ENCODE measurements around the gene CHRM2. TPM values are rescaled to one million over a fixed set of nuclear protein-coding genes. Genes with fewer than 3 reads are reported as not detected.

CHRM2 gene
- total RNA-seq, 1 experiment from 2014 or later: not detected

DNA sequence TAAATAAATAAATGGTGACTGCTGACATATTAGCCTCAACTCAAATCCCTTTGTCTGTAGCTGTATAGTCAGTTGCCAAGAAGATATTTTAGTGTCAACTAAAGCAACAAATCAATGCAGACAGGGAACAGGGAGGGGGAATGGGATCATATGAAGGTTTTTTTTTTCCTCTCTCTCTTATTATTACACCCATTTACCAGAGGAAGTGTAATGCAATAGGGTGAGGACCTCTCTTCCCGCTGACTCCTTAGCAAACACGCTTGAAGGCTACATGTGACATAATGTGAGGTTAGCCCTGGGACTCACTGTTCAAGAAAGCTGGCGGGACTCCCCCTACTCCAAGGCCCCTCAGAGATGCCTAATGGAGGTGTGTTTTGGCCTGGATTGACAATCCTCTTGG lies 88.2 kb downstream of the CHRM2 start:
- ATAC-seq (no peak), DNase-seq (ENCODE audit: low read depth, low spot score) (no peak)
- Histone ChIP-seq H3K79me2 (ENCODE audit: insufficient read depth, low read length) (no peaks in the 10 kb centered on the region), H3K4me3 (replicated peaks in 1 of 2; ENCODE audit: low read depth in 1 of 2, low read length in 2 of 2) (no peak overlapping the region), H3K4me1 (ENCODE audit: control insufficient read depth in 1 of 2, insufficient read depth in 2 of 2, low read length in 2 of 2) (no peaks in the 10 kb centered on the region), H3K36me3 (ENCODE audit: control insufficient read depth in 1 of 2, insufficient read depth in 2 of 2, low read length in 2 of 2) (no peaks in the 10 kb centered on the region), H3K27me3 (ENCODE audit: insufficient read depth, low read length) (no peaks in the 10 kb centered on the region), H3K9me3 (ENCODE audit: control insufficient read depth in 1 of 2, insufficient read depth in 1 of 2, low read depth in 1 of 2, low read length in 2 of 2) (peaks cover 7 to 9% of the 10 kb centered on the region in 2 experiments; a peak in 2 of 4 replicates), H3K27ac (ENCODE audit: low read depth, low read length) (no peak overlapping the region), H3K9ac (ENCODE audit: low read length) (no peak overlapping the region), H3K4me2 (ENCODE audit: low read length) (no peak overlapping the region), H2AFZ (ENCODE audit: low read depth, low read length, poor library complexity, severe bottlenecking) (no peak overlapping the region), H3K9me2 (ENCODE audit: insufficient read depth) (no peaks in the 10 kb centered on the region), H4K20me1 (ENCODE audit: insufficient read depth) (no peaks in the 10 kb centered on the region)
- TF ChIP-seq SRF (IDR thresholded peaks at IDR 0.05; ENCODE audit: low read depth): no peak
- RAD21 ChIA-PET (ENCODE audit: low non-redundant PET in 1 of 2, low total read pairs in 2 of 2, uncharacterized antibody in 2 of 2, unreplicated experiment in 2 of 2): no interaction called here
- CTCF ChIA-PET: no interaction called here
- no TSS peak for BruUV-seq (replicated peaks)
- POLR2A ChIA-PET: no interaction called here
- intact Hi-C loops (cut with micrococcal nuclease): no loop called here

DNA sequence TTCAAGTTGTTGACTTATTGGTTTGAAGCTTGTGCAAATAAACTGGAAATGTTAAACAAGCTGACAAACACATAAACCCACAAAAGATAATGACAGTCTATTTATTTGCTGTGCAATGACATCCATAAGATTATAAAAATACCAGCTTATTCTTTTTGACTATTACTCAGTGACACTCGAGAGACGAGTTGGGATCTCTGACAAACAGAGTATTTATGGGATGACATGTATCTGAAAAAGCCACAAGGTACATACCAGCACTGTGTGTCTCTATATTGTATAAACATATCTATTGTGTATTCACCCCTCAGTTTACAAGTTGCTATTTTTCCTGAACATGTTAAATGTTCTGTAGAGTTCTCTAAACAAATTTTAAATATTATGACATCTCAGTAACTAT lies 88.9 kb downstream of the CHRM2 start:
- Histone ChIP-seq H3K27me3 (ENCODE audit: insufficient read depth, low read length) (no peaks in the 10 kb centered on the region), H3K4me3 (replicated peaks in 1 of 2; ENCODE audit: low read depth in 1 of 2, low read length in 2 of 2) (no peak overlapping the region), H3K9me3 (ENCODE audit: control insufficient read depth in 1 of 2, insufficient read depth in 1 of 2, low read depth in 1 of 2, low read length in 2 of 2) (peaks cover 7 to 9% of the 10 kb centered on the region in 2 experiments; a peak in 2 of 4 replicates), H3K4me2 (ENCODE audit: low read length) (no peak overlapping the region), H4K20me1 (ENCODE audit: insufficient read depth) (no peaks in the 10 kb centered on the region), H3K27ac (ENCODE audit: low read depth, low read length) (no peak overlapping the region), H3K79me2 (ENCODE audit: insufficient read depth, low read length) (no peaks in the 10 kb centered on the region), H3K36me3 (ENCODE audit: control insufficient read depth in 1 of 2, insufficient read depth in 2 of 2, low read length in 2 of 2) (no peaks in the 10 kb centered on the region), H2AFZ (ENCODE audit: low read depth, low read length, poor library complexity, severe bottlenecking) (no peak overlapping the region), H3K9me2 (ENCODE audit: insufficient read depth) (no peaks in the 10 kb centered on the region), H3K4me1 (ENCODE audit: control insufficient read depth in 1 of 2, insufficient read depth in 2 of 2, low read length in 2 of 2) (no peaks in the 10 kb centered on the region), H3K9ac (ENCODE audit: low read length) (no peak overlapping the region)
- RAD21 ChIA-PET (ENCODE audit: low non-redundant PET in 1 of 2, low total read pairs in 2 of 2, uncharacterized antibody in 2 of 2, unreplicated experiment in 2 of 2): no interaction called here
- DNase-seq (ENCODE audit: low read depth, low spot score) (no peak), ATAC-seq (no peak)
- BruUV-seq (replicated peaks): no TSS peak
- CTCF ChIA-PET: no interaction called here
- TF ChIP-seq ZNF274 (IDR thresholded peaks at IDR 0.05; ENCODE audit: low read depth, low read length): no peak
- no peak for TF ChIP-seq YY1 (IDR thresholded peaks at IDR 0.05; ENCODE audit: extremely low read depth, insufficient replicate concordance, low read depth, low read length)
- POLR2A ChIA-PET: no interaction called here
- intact Hi-C loops (cut with micrococcal nuclease): no loop called here

DNA sequence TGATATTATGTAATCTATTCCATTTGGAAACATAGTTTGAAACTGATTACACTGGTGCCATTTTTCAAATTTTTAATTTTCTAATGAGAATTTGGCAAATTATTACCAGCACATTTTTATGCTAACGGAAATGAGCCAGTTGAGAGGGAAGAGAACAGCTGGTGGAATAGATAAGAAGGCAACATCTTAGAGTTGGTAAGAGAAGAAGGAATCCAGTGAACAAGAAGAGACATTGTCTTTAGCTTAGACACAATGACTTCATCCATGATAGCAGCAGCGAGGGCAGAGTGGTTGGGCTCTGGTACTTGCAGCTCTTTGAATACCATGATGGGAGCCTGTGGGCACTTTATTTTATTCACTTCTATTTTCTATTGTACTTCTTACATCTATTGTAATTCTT lies 89.6 kb downstream of the CHRM2 start:
- no peaks in the 10 kb centered on the region for H3K79me2 ChIP-seq (ENCODE audit: insufficient read depth, low read length)
- CTCF ChIA-PET: no interaction called here
- TF ChIP-seq ZFX (IDR thresholded peaks at IDR 0.05): no peak
- TF ChIP-seq TCF7L2 (IDR thresholded peaks at IDR 0.05; ENCODE audit: borderline replicate concordance, extremely low read depth, insufficient read depth, insufficient read length): no peak
- TF ChIP-seq YY1 (IDR thresholded peaks at IDR 0.05; ENCODE audit: extremely low read depth, insufficient replicate concordance, low read depth, low read length): no peak
- TF ChIP-seq, protein P1, sequence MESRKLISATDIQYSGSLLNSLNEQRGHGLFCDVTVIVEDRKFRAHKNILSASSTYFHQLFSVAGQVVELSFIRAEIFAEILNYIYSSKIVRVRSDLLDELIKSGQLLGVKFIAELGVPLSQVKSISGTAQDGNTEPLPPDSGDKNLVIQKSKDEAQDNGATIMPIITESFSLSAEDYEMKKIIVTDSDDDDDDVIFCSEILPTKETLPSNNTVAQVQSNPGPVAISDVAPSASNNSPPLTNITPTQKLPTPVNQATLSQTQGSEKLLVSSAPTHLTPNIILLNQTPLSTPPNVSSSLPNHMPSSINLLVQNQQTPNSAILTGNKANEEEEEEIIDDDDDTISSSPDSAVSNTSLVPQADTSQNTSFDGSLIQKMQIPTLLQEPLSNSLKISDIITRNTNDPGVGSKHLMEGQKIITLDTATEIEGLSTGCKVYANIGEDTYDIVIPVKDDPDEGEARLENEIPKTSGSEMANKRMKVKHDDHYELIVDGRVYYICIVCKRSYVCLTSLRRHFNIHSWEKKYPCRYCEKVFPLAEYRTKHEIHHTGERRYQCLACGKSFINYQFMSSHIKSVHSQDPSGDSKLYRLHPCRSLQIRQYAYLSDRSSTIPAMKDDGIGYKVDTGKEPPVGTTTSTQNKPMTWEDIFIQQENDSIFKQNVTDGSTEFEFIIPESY (IDR thresholded peaks at IDR 0.05; ENCODE audit: extremely low read depth, insufficient replicate concordance, low read length): no peak
- TF ChIP-seq, protein P2, sequence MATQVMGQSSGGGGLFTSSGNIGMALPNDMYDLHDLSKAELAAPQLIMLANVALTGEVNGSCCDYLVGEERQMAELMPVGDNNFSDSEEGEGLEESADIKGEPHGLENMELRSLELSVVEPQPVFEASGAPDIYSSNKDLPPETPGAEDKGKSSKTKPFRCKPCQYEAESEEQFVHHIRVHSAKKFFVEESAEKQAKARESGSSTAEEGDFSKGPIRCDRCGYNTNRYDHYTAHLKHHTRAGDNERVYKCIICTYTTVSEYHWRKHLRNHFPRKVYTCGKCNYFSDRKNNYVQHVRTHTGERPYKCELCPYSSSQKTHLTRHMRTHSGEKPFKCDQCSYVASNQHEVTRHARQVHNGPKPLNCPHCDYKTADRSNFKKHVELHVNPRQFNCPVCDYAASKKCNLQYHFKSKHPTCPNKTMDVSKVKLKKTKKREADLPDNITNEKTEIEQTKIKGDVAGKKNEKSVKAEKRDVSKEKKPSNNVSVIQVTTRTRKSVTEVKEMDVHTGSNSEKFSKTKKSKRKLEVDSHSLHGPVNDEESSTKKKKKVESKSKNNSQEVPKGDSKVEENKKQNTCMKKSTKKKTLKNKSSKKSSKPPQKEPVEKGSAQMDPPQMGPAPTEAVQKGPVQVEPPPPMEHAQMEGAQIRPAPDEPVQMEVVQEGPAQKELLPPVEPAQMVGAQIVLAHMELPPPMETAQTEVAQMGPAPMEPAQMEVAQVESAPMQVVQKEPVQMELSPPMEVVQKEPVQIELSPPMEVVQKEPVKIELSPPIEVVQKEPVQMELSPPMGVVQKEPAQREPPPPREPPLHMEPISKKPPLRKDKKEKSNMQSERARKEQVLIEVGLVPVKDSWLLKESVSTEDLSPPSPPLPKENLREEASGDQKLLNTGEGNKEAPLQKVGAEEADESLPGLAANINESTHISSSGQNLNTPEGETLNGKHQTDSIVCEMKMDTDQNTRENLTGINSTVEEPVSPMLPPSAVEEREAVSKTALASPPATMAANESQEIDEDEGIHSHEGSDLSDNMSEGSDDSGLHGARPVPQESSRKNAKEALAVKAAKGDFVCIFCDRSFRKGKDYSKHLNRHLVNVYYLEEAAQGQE (IDR thresholded peaks at IDR 0.05; ENCODE audit: low read depth): no peak

More for the DNA sequence above, 89.6 kb downstream of the CHRM2 start:
- intact Hi-C loops (cut with micrococcal nuclease): no loop called here
- no peak overlapping the region for H3K4me2 ChIP-seq (ENCODE audit: low read length)
- peaks cover 7 to 9% of the 10 kb centered on the region in 2 experiments; a peak in 2 of 4 replicates for H3K9me3 ChIP-seq (ENCODE audit: control insufficient read depth in 1 of 2, insufficient read depth in 1 of 2, low read depth in 1 of 2, low read length in 2 of 2)
- H2AFZ ChIP-seq (ENCODE audit: low read depth, low read length, poor library complexity, severe bottlenecking): no peak overlapping the region
- H3K9ac ChIP-seq (ENCODE audit: low read length): no peak overlapping the region
- no TSS peak for BruUV-seq (replicated peaks)
- H3K27me3 ChIP-seq (ENCODE audit: insufficient read depth, low read length): no peaks in the 10 kb centered on the region
- no peaks in the 10 kb centered on the region for H4K20me1 ChIP-seq (ENCODE audit: insufficient read depth)
- DNase-seq (ENCODE audit: low read depth, low spot score): no peak
- H3K4me1 ChIP-seq (ENCODE audit: control insufficient read depth in 1 of 2, insufficient read depth in 2 of 2, low read length in 2 of 2): no peaks in the 10 kb centered on the region
- H3K4me3 ChIP-seq (replicated peaks in 1 of 2; ENCODE audit: low read depth in 1 of 2, low read length in 2 of 2): no peak overlapping the region
- H3K27ac ChIP-seq (ENCODE audit: low read depth, low read length): no peak overlapping the region
- no peaks in the 10 kb centered on the region for H3K9me2 ChIP-seq (ENCODE audit: insufficient read depth)
- ChIA-PET POLR2A (no interaction called here), RAD21 (ENCODE audit: low non-redundant PET in 1 of 2, low total read pairs in 2 of 2, uncharacterized antibody in 2 of 2, unreplicated experiment in 2 of 2) (no interaction called here)
- no peaks in the 10 kb centered on the region for H3K36me3 ChIP-seq (ENCODE audit: control insufficient read depth in 1 of 2, insufficient read depth in 2 of 2, low read length in 2 of 2)
- no peak for ATAC-seq
